BJ (cell line): ENCODE data around the gene THAP7. TPM values are rescaled to one million over a fixed set of nuclear protein-coding genes. Genes with fewer than 3 reads are reported as not detected.
A peak's percentile ranks its signal among the peaks of the same experiment; 100 is the strongest.
"Not testable (repeated sequence)": the region's sequence is repeated elsewhere in the genome, so short reads cannot be mapped to it uniquely, and the experiment has no call there.

Source experiments
- CTCF ChIA-PET: fragments of 350-600 bp; formaldehyde crosslinking; extraction: SDS; loops from one replicate; lab custom pipeline; 2021; ENCODE audit warnings: antibody characterized with exemption, inconsistent platforms; lab: Yijun Ruan, JAX
- POLR2A ChIA-PET: fragments of 300-600 bp; sonication (Branson Sonifier 250); formaldehyde crosslinking; extraction: SDS; loops from one replicate; lab custom pipeline; 2021; ENCODE audit warnings: antibody characterized with exemption; lab: Charles Lee
- DNase-seq: peaks from one replicate; pipeline ENCODE4 v3.0.0-alpha.2; 2011; ENCODE audit warnings: low read depth
- H3K27me3 ChIP-seq: 2 replicates; pipeline ENCODE4 v1.6.0; 2011; ENCODE audit warnings: low read length; ENCODE audit not compliant: control insufficient read depth, insufficient read depth
- H3K36me3 ChIP-seq: 2 replicates; pipeline ENCODE4 v1.5.1; 2011; ENCODE audit warnings: low read length; ENCODE audit not compliant: control insufficient read depth, insufficient read depth
- H3K4me3 ChIP-seq: 2 replicates; pipeline ENCODE4 v1.5.1; 2011; ENCODE audit warnings: low read depth, mild to moderate bottlenecking, control low read depth, low read length
- polyA minus RNA-seq: library from RNA; depleted of rRNA, polyadenylated mRNA; stranded (reverse); fragments of >200 nt; gene quantifications from 2 replicates; pipeline ENCODE4 v1.2.3, GENCODE V29; 2011; rRNA and poly(A)+ RNA removed
- polyA plus RNA-seq: library from polyadenylated mRNA; depleted of rRNA; stranded (reverse); fragments of >200 nt; gene quantifications from 2 replicates; pipeline ENCODE4 v1.2.3, GENCODE V29; 2011; rRNA removed
- TF ChIP-seq, protein P1 (sequence below): IDR thresholded peaks from 2 replicates; pipeline ENCODE4 v1.5.1; 2011; ENCODE audit warnings: low read depth, mild to moderate bottlenecking, control low read depth, inconsistent platforms, low read length, moderate library complexity; ENCODE audit not compliant: insufficient read depth

THAP7 gene, protein sequence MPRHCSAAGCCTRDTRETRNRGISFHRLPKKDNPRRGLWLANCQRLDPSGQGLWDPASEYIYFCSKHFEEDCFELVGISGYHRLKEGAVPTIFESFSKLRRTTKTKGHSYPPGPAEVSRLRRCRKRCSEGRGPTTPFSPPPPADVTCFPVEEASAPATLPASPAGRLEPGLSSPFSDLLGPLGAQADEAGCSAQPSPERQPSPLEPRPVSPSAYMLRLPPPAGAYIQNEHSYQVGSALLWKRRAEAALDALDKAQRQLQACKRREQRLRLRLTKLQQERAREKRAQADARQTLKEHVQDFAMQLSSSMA
- polyA plus RNA-seq (17.9 and 24.4 TPM in 2 replicates), polyA minus RNA-seq (7.8 and 9.4 TPM in 2 replicates)

DNA sequence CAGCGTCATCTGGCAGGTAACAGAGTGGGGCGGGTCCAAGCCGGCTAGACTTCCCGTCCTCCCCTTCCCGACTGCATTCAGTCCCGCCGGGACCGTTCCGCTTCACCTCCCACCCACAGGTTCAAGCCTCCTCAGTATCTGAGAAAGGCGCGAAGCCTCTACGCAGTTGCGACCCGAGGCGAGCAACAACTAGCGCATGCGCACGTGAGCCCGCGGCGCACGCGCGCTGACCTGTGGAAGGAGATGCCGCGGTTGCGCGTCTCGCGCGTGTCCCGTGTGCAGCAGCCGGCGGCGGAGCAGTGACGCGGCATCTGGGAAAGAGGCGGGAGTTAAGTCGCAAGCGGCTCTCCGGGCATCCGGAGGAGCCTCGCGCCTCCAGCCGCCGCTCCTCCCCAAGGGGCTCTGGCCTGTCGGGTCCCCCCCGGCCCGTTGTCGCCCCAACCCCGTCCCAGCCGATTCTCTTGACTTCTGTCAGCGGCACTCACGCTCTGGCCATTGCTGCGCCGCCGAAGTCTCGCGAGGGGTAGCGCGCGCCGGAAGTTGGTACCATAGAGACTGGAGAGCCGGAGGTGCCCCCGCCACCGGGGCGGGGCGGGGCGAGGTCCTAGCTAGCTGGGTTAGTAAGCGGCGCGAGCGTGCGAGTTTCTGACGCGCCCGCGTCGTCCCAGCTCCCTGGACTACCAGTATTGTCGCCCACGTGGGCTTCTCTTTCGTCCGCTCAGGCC lies at the start of gene THAP7:
Gene THAP7 (minus strand): TSS at position 518 of the 725 bp plus-strand sequence. CDS start 207 bp downstream, at position 311.
- TF ChIP-seq, protein P1, sequence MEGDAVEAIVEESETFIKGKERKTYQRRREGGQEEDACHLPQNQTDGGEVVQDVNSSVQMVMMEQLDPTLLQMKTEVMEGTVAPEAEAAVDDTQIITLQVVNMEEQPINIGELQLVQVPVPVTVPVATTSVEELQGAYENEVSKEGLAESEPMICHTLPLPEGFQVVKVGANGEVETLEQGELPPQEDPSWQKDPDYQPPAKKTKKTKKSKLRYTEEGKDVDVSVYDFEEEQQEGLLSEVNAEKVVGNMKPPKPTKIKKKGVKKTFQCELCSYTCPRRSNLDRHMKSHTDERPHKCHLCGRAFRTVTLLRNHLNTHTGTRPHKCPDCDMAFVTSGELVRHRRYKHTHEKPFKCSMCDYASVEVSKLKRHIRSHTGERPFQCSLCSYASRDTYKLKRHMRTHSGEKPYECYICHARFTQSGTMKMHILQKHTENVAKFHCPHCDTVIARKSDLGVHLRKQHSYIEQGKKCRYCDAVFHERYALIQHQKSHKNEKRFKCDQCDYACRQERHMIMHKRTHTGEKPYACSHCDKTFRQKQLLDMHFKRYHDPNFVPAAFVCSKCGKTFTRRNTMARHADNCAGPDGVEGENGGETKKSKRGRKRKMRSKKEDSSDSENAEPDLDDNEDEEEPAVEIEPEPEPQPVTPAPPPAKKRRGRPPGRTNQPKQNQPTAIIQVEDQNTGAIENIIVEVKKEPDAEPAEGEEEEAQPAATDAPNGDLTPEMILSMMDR = no peak
- peaks cover 17% of the 10 kb centered on the region for H3K36me3 ChIP-seq
- CTCF ChIA-PET = interaction anchor here (0.7 to 2.3 kb wide), 10 partner anchors 12 to 116 kb away, joined by 3 to 10 read pairs (median 4); partner anchors contain the start of genes LZTR1 and P2RX6
- peak within 1 kb of the TSS; percentile 71 for H3K4me3 ChIP-seq
- POLR2A ChIA-PET = interaction anchor here (0.7 kb wide), 1 partner anchor 28 kb away, joined by 3 read pairs; no protein-coding TSS in a partner anchor
- H3K27me3 ChIP-seq = no peaks in the 10 kb centered on the region
- DNase-seq = peak; percentile 59

DNA sequence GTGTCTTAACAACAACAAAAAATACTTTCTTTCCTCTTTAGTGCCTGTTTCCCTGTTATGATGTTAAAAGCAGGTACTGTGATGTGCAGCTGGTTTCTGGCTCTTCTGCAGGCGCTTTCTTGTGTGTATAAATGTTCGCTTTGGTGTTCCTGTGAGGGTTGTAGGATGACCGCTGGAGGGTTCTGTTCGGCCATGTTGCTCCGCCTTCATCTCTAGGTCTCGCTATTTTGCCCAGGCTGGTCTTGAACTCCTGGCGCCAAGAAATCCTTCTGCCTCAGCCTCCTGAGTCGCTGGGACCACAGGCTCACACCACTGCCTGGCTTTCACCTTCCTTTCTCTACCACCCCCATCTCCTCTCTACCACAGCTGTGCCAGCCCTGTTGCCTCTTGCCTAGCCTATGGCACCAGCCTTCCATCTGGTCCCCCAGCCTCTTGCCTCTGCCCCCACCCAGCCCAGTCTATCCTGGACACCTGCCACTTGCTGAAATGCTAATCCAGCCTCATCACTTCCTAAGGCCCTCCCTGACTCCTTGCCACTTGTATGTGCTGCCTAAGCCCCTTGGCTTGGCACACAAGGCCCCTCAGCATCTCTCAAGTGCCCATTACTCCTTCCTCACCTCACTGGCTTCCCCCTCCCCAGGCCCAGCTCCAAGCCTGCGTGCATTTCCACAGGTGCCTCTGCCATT lies 49.4 kb upstream of the THAP7 start:
- no peak for DNase-seq
- no peaks in the 10 kb centered on the region for H3K27me3 ChIP-seq
- POLR2A ChIA-PET = no interaction called here
- H3K36me3 ChIP-seq = no peaks in the 10 kb centered on the region
- H3K4me3 ChIP-seq = no peak overlapping the region
- TF ChIP-seq, protein P1 = no peak
- CTCF ChIA-PET = no interaction called here

DNA sequence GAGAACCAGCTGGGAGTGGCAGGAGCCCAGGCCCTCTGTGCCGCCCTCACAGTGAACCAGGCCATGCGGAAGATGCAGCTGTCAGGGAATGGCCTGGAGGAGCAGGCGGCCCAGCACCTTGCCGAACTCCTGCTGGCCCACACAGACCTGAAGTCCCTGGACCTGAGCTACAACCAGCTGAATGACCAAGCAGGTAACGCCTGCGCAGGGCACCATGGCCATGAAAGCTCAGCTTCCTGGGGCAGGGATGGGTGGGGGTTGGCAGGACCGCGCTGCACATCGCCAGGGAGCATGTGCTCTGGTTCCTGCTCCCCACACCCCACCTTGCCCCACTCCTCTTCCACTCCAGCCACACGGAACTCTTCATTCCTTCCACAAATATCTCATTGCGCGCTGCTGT lies 47.0 kb upstream of the THAP7 start:
- H3K27me3 ChIP-seq, DNase-seq, H3K36me3 ChIP-seq, H3K4me3 ChIP-seq, POLR2A ChIA-PET, CTCF ChIA-PET: not testable (repeated sequence)

DNA sequence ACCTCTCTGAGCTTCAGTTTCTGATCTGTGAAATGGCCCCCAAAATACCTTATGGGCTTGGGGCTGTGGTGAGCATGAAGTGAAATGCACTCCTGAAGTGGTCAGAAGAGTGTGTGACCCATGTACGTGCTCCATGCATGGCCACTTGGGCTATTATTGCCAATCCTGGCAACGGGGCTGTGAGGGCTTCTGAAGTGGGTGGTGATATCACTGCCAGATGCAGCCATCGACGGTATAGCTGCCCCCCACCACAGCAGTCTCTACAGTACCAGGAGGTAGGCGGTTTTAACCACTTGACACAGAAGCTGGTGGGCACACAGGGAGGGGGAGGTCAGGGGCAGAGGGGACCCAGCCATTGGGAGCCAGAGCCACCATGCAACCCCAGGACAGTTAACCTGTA lies 46.5 kb upstream of the THAP7 start:
- H3K4me3 ChIP-seq, POLR2A ChIA-PET, DNase-seq, H3K27me3 ChIP-seq, H3K36me3 ChIP-seq: not testable (repeated sequence)
- CTCF ChIA-PET = interaction anchor here (0.7 kb wide), 1 partner anchor 468 kb away, joined by 3 read pairs; no protein-coding TSS in a partner anchor

DNA sequence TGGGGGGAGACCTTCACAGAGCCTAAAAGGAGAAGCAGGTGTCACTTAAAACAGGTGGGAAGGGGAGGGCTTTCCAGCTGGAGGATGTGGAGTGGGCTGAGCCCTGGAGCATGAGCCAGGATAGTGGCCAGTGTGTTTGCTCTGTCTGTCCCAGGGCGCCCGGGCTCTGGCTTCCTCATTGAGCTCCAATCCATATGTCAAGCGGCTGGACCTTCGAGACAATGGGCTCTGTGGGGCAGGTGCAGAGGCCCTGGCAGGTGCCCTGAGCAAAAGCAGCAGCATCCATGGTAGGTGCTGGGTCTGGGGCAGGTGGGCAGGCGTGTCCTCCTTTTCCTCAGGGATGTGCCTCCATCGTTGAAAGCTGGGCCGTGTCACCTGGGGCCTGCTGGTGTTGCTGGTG lies 45.8 kb upstream of the THAP7 start:
- POLR2A ChIA-PET = no interaction called here
- Histone ChIP-seq H3K27me3 (no peaks in the 10 kb centered on the region), H3K4me3 (no peak overlapping the region), H3K36me3 (no peaks in the 10 kb centered on the region)
- DNase-seq = no peak
- TF ChIP-seq, protein P1 = no peak
- CTCF ChIA-PET = interaction anchor here (1.0 kb wide), 1 partner anchor 45 kb away, joined by 4 read pairs; no protein-coding TSS in a partner anchor
